Progenitor cell of endocrine pancreas (in vitro differentiated cells): ENCODE measurements around the gene LRIG1. TPM values are rescaled to one million over a fixed set of nuclear protein-coding genes. Genes with fewer than 3 reads are reported as not detected.

Experiments used
- DNase-seq: peaks from one replicate; pipeline ENCODE4 v3.0.0; 2021; ENCODE audit warnings: low spot score; ENCODE audit not compliant: unreplicated experiment
- H3K27ac Mint-ChIP-seq: 2 replicates; pipeline ENCODE4 v1.8.0; 2021; ENCODE audit warnings: mild to moderate bottlenecking, moderate library complexity, mixed read lengths
- H3K27me3 Mint-ChIP-seq: 2 replicates; pipeline ENCODE4 v1.8.0; 2021; ENCODE audit warnings: mixed read lengths
- H3K36me3 Mint-ChIP-seq: 2 replicates; pipeline ENCODE4 v1.8.0; 2022; ENCODE audit warnings: mixed read lengths; ENCODE audit not compliant: insufficient read depth
- H3K4me1 Mint-ChIP-seq: 2 replicates; pipeline ENCODE4 v1.8.0; 2021; ENCODE audit warnings: low read depth, mixed read lengths
- H3K4me3 Mint-ChIP-seq: 2 replicates; pipeline ENCODE4 v1.8.0; 2021; ENCODE audit warnings: low read depth, mild to moderate bottlenecking, moderate library complexity, mixed read lengths
- H3K9me3 Mint-ChIP-seq: 2 replicates; pipeline ENCODE4 v1.8.0; 2021; ENCODE audit warnings: low read depth, mixed read lengths
- total RNA-seq: library from RNA; stranded (reverse); gene quantifications from 2 replicates; pipeline ENCODE4 v1.2.1, GENCODE V29; 2021
- TF ChIP-seq, protein P1 (sequence below): fragments of 200-600 bp; sonication (generic); IDR thresholded peaks from one replicate; pipeline ENCODE4 v1.5.0; 2021; ENCODE audit warnings: antibody characterized with exemption, mild to moderate bottlenecking; ENCODE audit not compliant: unreplicated experiment

The LRIG1 gene
- total RNA-seq, 1 donor from 2014 or later = 31.4 TPM

DNA sequence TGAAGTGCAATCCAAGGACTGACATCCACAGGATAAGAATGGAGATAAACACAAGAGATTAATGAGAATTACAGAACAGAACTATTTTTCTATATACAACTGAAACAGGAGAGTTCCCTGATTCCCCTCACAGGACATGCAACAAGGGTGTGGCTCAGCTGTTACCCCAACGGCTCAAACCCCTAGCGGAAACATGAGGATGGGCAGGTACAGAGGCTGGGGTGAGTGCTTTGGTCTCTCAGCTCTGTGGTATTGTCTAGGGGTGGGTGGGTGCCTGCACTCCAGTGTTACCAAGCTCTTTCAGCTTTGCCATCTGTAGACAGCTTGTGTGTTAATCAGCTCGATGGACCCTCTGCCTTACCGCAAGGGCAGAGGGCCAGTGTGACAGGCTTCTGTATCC, 17.8 kb upstream of the LRIG1 start:
- Mint-ChIP-seq H3K9me3 (no peaks in the 10 kb centered on the region), H3K36me3 (no peaks in the 10 kb centered on the region), H3K27me3 (peaks cover 14% of the 10 kb centered on the region), H3K27ac (no peak overlapping the region), H3K4me1 (no peaks in the 10 kb centered on the region), H3K4me3 (no peak overlapping the region)
- DNase-seq = no peak
- TF ChIP-seq, protein P1, sequence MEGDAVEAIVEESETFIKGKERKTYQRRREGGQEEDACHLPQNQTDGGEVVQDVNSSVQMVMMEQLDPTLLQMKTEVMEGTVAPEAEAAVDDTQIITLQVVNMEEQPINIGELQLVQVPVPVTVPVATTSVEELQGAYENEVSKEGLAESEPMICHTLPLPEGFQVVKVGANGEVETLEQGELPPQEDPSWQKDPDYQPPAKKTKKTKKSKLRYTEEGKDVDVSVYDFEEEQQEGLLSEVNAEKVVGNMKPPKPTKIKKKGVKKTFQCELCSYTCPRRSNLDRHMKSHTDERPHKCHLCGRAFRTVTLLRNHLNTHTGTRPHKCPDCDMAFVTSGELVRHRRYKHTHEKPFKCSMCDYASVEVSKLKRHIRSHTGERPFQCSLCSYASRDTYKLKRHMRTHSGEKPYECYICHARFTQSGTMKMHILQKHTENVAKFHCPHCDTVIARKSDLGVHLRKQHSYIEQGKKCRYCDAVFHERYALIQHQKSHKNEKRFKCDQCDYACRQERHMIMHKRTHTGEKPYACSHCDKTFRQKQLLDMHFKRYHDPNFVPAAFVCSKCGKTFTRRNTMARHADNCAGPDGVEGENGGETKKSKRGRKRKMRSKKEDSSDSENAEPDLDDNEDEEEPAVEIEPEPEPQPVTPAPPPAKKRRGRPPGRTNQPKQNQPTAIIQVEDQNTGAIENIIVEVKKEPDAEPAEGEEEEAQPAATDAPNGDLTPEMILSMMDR = no peak

DNA sequence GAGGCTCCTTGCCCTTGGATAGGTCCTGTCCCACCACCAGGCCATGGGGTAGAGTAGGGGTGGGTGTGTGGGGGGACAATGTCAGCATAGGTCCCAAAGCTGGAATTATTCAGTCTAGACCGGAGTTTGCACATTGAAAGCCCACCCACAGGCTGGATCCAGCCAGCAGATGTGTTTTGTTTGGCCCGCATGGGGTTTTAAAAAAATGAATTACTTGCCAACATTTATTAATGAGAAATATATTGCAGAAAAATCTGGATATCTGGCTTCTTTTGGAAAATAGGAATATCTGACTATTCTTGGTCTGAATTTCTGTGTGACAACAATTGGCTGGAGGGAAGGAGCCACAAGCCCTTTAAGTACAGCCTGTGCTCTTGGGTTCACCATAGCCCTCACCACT, 17.3 kb upstream of the LRIG1 start:
- no peak for DNase-seq
- Mint-ChIP-seq H3K27me3 (peaks cover 13% of the 10 kb centered on the region), H3K27ac (no peak overlapping the region), H3K4me1 (no peaks in the 10 kb centered on the region), H3K4me3 (no peak overlapping the region), H3K36me3 (no peaks in the 10 kb centered on the region), H3K9me3 (no peaks in the 10 kb centered on the region)
- TF ChIP-seq, protein P1 = no peak

DNA sequence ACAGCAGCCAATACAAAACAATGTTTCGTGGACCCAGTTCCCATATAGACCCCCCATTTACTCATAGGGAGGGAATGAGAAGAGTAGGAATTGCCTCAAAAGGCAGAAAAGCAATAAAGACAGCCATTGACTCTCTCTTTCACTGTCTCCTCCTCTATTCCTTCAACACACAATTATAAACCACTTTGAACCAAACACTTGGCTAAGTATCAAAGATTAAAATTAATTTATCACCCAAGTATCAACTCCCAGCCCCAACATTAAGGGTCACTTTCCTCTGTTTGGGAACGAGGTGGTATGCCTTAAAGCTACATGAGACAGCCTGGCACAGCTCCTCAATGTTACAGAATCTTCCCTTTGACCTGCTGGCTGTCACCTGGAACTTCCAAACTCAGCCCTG, 16.4 kb upstream of the LRIG1 start:
- peaks cover 14% of the 10 kb centered on the region for H3K27me3 Mint-ChIP-seq
- H3K27ac Mint-ChIP-seq = no peak overlapping the region
- H3K36me3 Mint-ChIP-seq = no peaks in the 10 kb centered on the region
- no peaks in the 10 kb centered on the region for H3K4me1 Mint-ChIP-seq
- TF ChIP-seq, protein P1 = no peak
- no peak for DNase-seq
- no peaks in the 10 kb centered on the region for H3K9me3 Mint-ChIP-seq
- H3K4me3 Mint-ChIP-seq = no peak overlapping the region

DNA sequence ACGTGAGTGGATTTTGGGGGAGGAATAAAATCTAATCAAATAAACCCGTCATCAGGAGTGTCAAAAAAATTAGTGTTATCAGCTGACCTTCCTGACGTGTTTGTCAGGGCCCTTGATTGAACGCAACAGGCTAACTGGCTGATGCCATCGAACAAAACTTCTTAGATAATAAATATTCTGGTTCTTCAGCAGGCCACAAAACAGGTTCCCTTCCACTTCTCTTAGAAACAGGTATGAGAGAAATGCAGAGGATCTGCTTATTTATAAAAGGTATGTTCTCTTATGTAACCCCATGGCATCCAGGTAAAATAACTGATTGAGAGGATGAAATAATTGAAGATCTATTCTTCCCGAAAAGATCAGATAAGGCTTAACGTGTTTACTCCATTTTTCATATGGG, 7.6 kb upstream of the LRIG1 start:
- TF ChIP-seq, protein P1 = no peak
- Mint-ChIP-seq H3K9me3 (no peaks in the 10 kb centered on the region), H3K4me1 (peaks cover 21% of the 10 kb centered on the region), H3K36me3 (no peaks in the 10 kb centered on the region), H3K4me3 (no peak overlapping the region), H3K27ac (no peak overlapping the region), H3K27me3 (peaks cover 19% of the 10 kb centered on the region)
- DNase-seq = no peak

DNA sequence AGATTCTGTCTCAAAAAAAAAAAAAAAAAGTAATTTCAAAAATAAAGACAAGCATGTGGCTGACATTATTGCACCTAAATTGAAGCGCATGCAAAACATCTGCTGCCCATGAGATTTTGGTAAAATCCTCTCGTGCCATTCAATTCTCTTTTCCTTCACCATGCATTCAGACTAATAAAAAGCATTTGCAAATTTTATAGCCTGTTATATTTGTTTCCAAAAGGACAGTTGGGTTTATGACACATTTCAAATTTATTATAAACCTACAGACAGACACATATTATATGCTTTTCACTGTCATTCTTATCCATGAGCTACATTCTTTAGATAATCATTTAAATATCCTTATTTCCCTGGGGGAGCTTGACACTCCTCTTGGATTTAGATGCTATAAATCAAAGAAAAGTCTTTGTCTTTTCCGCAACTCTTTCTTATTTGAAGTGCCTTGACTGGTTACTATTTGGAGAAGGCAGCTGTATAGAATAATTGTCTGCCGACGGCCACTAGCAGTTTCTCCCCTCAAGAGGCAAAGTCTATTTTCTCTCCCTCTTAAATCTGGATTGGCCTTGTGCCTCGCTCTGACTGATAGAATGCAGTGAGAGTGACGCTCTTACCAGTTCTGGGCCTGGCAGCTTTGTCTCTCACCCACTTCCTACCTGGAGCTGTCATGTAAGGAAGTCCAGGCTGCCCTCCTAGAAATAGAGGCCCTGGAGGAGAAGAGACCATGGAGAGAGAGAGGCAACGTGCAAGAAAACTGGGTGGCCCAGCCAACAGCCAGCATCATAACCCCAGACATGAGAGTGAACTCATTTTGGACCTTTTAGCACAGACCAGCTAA, 6.8 kb upstream of the LRIG1 start:
- Mint-ChIP-seq H3K36me3 (no peaks in the 10 kb centered on the region), H3K9me3 (no peaks in the 10 kb centered on the region), H3K27me3 (peaks cover 21% of the 10 kb centered on the region), H3K4me3 (no peak overlapping the region), H3K27ac (no peak overlapping the region), H3K4me1 (peaks cover 23% of the 10 kb centered on the region)
- TF ChIP-seq, protein P1 = no peak
- DNase-seq = no peak
